AG04450 (cell line): ENCODE results near the gene BRD4. TPM values are rescaled to one million over a fixed set of nuclear protein-coding genes. Genes with fewer than 3 reads are reported as not detected.

Experiments
- CTCF ChIA-PET: fragments of 300-600, 350-600 bp; formaldehyde crosslinking; extraction: SDS; loops from one replicate; lab custom pipeline; 2022; ENCODE audit warnings: antibody characterized with exemption, inconsistent platforms; lab: Charles Lee
- POLR2A ChIA-PET: fragments of 350-600 bp; formaldehyde crosslinking; extraction: SDS; loops from one replicate; lab custom pipeline; 2021; ENCODE audit warnings: antibody characterized with exemption, inconsistent platforms; lab: Yijun Ruan, JAX
- DNase-seq: peaks from one replicate; pipeline ENCODE4 v3.0.0-alpha.2; 2011; ENCODE audit warnings: low read depth, low spot score
- H3K27ac ChIP-seq: one replicate; pipeline ENCODE4 v1.5.1; 2012; ENCODE audit warnings: low read depth, low read length, control low read depth
- H3K27me3 ChIP-seq: one replicate; pipeline ENCODE4 v1.6.0; 2012; ENCODE audit warnings: low read length; ENCODE audit not compliant: control insufficient read depth, insufficient read depth
- H3K4me3 ChIP-seq: 2 replicates; pipeline ENCODE4 v1.5.1; 2011; ENCODE audit warnings: mild to moderate bottlenecking, low read depth, low read length, control low read depth
- H3K9me3 ChIP-seq: 2 replicates; pipeline ENCODE4 v1.5.1; 2012; ENCODE audit warnings: low read length; ENCODE audit not compliant: control insufficient read depth, insufficient read depth
- polyA plus RNA-seq: library from polyadenylated mRNA; depleted of rRNA; stranded (reverse); fragments of >200 nt; gene quantifications from 2 replicates; pipeline ENCODE4 v1.2.3, GENCODE V29; 2011
- TF ChIP-seq, protein P1 (sequence below): IDR thresholded peaks from 2 replicates; pipeline ENCODE4 v1.5.1; 2011; ENCODE audit warnings: low read depth, low read length, control low read depth, inconsistent platforms

Gene BRD4
- polyA plus RNA-seq, 1 experiment: 7.8 TPM

DNA sequence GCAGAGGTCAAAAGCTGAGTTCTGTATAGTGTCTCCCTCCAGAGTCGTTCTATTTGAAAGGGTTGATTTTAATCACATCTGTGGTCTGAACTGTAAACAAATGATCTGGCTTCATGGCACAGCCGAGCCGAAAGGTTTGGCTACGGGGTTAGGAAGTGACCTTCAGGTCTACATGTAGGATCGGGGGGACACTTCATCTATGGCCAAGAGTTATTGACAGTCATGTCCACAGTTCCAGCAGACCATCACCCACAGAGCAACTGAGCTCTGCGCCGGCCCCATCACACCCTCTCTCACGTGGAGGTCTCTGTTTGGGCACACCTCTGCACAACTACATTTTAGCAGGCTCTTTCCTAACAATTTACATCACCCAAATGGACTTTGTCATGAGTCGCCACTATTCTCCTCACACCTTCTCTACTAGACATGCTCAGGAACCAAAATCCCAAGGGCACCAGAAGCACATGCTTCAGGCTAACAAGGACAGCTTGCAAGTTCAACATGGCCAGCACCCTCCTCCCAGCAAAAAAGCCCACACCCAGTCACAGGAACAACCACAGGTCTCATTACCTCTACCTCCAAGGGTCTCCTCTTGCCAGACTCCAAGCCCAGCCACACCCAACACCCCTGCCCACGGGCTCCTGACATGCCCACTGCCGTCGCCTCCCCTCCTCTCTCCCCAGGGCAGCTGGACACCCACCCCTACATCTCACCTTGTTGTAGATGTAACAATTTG lies 64.0 kb downstream of the BRD4 start:
- H3K9me3 ChIP-seq: no peaks in the 10 kb centered on the region; the same call in 1 of the 2 replicates
- no peak overlapping the region for H3K27ac ChIP-seq
- TF ChIP-seq, protein P1, sequence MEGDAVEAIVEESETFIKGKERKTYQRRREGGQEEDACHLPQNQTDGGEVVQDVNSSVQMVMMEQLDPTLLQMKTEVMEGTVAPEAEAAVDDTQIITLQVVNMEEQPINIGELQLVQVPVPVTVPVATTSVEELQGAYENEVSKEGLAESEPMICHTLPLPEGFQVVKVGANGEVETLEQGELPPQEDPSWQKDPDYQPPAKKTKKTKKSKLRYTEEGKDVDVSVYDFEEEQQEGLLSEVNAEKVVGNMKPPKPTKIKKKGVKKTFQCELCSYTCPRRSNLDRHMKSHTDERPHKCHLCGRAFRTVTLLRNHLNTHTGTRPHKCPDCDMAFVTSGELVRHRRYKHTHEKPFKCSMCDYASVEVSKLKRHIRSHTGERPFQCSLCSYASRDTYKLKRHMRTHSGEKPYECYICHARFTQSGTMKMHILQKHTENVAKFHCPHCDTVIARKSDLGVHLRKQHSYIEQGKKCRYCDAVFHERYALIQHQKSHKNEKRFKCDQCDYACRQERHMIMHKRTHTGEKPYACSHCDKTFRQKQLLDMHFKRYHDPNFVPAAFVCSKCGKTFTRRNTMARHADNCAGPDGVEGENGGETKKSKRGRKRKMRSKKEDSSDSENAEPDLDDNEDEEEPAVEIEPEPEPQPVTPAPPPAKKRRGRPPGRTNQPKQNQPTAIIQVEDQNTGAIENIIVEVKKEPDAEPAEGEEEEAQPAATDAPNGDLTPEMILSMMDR: no peak
- no peak for DNase-seq
- POLR2A ChIA-PET: interaction anchor here (0.6 to 1.5 kb wide), 3 partner anchors 12 to 157 kb away, joined by 4 to 5 read pairs (median 4); no protein-coding TSS in a partner anchor
- no peaks in the 10 kb centered on the region for H3K27me3 ChIP-seq
- H3K4me3 ChIP-seq: no peak overlapping the region
- CTCF ChIA-PET: interaction anchor here (0.6 to 1.0 kb wide), 2 partner anchors 13 to 17 kb away, joined by 3 read pairs; no protein-coding TSS in a partner anchor

DNA sequence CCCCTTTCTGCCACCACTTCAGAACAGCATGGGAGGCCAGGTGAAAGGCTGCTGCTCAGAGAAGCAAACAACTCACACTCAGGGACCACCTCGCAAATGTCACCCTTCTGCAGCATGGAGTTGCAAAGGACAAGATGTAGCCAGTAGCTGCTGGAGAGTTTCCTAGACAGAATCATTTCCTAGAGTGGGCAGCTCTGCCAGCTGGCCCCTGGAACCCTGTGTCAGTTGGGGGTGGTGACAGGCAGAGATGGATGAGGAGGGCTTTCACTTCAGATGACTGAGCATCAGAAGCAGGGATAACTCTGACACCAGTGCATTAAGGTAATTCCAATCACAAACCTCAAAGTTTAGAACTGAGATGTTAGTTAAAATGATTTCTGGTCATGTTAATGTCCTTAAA lies 65.7 kb downstream of the BRD4 start:
- ChIA-PET POLR2A (interaction anchor here (1.2 to 1.8 kb wide), 6 partner anchors 13 to 152 kb away, joined by 3 to 9 read pairs (median 6); partner anchors contain the start of gene AKAP8L), CTCF (no interaction called here)
- no peak overlapping the region for H3K27ac ChIP-seq
- no peak for DNase-seq
- no peak overlapping the region for H3K4me3 ChIP-seq
- no peaks in the 10 kb centered on the region; the same call in 1 of the 2 replicates for H3K9me3 ChIP-seq
- TF ChIP-seq, protein P1: no peak
- H3K27me3 ChIP-seq: no peaks in the 10 kb centered on the region

DNA sequence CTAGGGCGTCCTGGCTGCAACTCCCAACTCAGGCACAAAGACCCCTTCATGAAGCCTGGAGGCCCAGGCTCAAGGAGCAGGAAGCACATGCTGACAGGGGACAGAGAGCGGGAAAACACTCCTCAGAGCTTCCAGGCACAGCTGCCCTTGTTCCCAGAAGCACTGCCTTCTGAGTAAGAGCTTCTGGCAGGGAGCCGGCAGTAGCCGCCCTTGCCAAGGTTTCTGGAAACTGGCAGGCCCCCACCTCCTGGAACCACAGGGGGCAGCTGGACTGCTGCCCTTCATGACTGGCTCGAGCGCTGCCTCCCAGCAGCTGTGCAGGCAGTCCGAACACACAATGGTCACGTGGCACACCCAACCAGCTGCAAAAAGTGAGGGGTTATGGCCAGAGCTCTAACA lies 66.5 kb downstream of the BRD4 start:
- POLR2A ChIA-PET: interaction anchor here (0.5 to 1.8 kb wide), 11 partner anchors 14 to 1045 kb away, joined by 3 to 10 read pairs (median 5); partner anchors contain the start of gene AKAP8L
- Histone ChIP-seq H3K27me3 (no peaks in the 10 kb centered on the region), H3K27ac (peak overlapping the region; percentile 63), H3K9me3 (no peaks in the 10 kb centered on the region; the same call in 1 of the 2 replicates), H3K4me3 (no peak overlapping the region)
- TF ChIP-seq, protein P1: no peak
- CTCF ChIA-PET: interaction anchor here (2.0 kb wide), 1 partner anchor 14 kb away, joined by 8 read pairs; no protein-coding TSS in a partner anchor
- DNase-seq: peak; percentile 96

DNA sequence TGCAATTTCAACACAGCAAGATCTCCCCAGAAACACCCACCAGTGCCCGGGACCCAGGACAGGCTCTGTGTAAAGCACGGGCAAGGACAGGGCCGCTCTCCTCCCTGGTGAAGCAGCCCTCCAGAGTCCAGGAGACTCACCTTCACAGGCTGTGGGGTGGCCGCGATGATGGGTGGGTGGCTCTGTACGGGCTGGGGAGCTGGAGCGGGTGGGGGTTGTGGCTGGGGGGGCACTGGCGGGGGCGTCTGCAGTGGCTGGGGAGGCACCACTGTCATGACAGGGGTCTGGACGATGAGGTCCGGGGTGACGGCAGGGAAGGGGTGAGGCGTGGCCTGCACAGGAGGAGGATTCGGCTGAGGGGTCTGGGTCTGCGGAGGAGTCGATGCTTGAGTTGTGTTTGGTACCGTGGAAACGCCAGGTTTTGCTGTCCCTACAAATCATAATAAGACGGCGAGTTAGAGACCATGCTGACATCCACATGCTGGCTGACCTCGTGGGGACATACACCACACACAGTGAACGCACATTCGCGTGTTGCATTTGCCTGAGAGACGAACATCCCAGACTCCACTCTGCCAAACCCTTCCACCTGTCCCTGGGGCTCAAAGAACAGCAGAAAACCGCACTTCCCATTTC lies 67.0 kb downstream of the BRD4 start:
- POLR2A ChIA-PET: interaction anchor here (0.5 to 1.8 kb wide), 10 partner anchors 15 to 169 kb away, joined by 3 to 10 read pairs (median 4); partner anchors contain the start of gene AKAP8L

More for the DNA sequence above, 67.0 kb downstream of the BRD4 start:
- CTCF ChIA-PET: interaction anchor here (2.0 kb wide), 1 partner anchor 13 kb away, joined by 8 read pairs; no protein-coding TSS in a partner anchor
- TF ChIP-seq, protein P1: no peak
- Histone ChIP-seq H3K27ac (peak overlapping the region; percentile 63), H3K27me3 (no peaks in the 10 kb centered on the region), H3K9me3 (no peaks in the 10 kb centered on the region; the same call in 1 of the 2 replicates), H3K4me3 (no peak overlapping the region)
- DNase-seq: no peak
